SJSA1 (cell line): Measurements from ENCODE around the gene LAD1. TPM values are rescaled to one million over a fixed set of nuclear protein-coding genes. Genes with fewer than 3 reads are reported as not detected.
A peak's percentile ranks its signal among the peaks of the same experiment; 100 is the strongest.

ENCODE experiments used
- DNase-seq, 2 experiments: peaks; one replicate each; pipeline ENCODE4 v3.0.0-alpha.2; 2015 to 2020; ENCODE audit warnings: low spot score in 2 of 2, low read depth in 1 of 2
- H3K27ac ChIP-seq: fragments of 250-450 bp; sonication (Bioruptor Pico); 2 replicates; pipeline ENCODE4 v1.5.1; 2020; ENCODE audit warnings: mild to moderate bottlenecking, moderate library complexity
- H3K27me3 ChIP-seq: fragments of 250-450 bp; sonication (Bioruptor Pico); replicated peaks from 2 replicates; pipeline ENCODE4 v1.5.1; 2020; ENCODE audit warnings: mild to moderate bottlenecking, moderate library complexity
- H3K36me3 ChIP-seq: fragments of 250-450 bp; sonication (Bioruptor Pico); 2 replicates; pipeline ENCODE4 v1.5.1; 2020; ENCODE audit warnings: mild to moderate bottlenecking
- H3K4me1 ChIP-seq: fragments of 250-450 bp; sonication (Bioruptor Pico); replicated peaks from 2 replicates; pipeline ENCODE4 v1.6.1; 2021; ENCODE audit warnings: mild to moderate bottlenecking
- H3K4me3 ChIP-seq: fragments of 250-450 bp; sonication (Bioruptor Pico); 2 replicates; pipeline ENCODE4 v1.5.1; 2020; ENCODE audit warnings: mild to moderate bottlenecking
- H3K9me3 ChIP-seq: fragments of 250-450 bp; sonication (Bioruptor Pico); replicated peaks from 2 replicates; pipeline ENCODE4 v1.5.1; 2020; ENCODE audit warnings: mild to moderate bottlenecking
- total RNA-seq: library from RNA; depleted of rRNA; stranded (reverse); fragments of >200 nt; shearing (Covaris generic); gene quantifications from 2 replicates; pipeline ENCODE4 v1.2.3, GENCODE V29; 2014

LAD1 gene
- total RNA-seq, 1 experiment from 2014 or later = not detected

DNA sequence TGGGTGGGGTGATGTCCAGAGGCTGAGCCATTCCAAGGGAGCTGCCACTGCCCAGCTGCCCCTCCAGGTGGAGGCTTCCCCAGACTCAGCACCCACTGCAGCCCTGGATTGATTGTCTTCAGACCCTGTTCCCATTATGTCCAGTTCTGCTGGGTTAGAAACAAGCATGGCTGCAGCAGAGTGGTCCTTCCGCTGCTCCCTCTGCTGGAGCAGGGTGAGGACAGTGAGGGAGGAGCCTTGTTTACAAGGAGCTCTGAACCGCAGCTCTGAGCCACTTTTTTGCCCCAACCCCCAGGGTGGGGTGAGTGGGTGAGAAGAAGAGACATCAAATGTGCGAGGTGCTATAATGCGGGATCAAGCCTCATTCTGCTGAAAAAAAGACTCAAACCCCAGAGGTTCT lies 24.0 kb downstream of the LAD1 start:
- no peak for DNase-seq
- Histone ChIP-seq H3K27me3 (peaks cover 37% of the 10 kb centered on the region), H3K27ac (no peak overlapping the region), H3K36me3 (no peaks in the 10 kb centered on the region), H3K4me1 (no peaks in the 10 kb centered on the region), H3K4me3 (no peak overlapping the region), H3K9me3 (no peaks in the 10 kb centered on the region)

DNA sequence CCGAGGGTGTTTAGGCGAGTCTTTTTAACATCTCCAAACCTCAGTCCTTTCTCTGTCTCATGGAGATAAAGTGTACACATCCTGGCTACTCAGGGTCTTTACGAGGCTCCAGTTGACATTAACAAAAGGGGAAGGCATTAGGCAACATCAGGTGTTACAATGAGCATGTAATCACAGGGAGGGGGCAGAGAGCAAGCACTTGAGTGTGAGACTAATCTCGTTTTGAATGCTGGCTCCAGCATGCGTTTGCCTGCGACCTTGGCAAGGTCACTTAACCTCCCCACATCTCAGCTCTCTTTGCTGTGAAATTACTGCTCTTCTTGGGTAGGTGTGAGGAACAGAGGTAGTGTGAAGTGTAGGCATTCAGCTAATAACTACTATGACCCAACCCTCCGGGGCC lies 24.8 kb downstream of the LAD1 start:
- Histone ChIP-seq H3K4me3 (no peak overlapping the region), H3K27me3 (peaks cover 38% of the 10 kb centered on the region), H3K9me3 (no peaks in the 10 kb centered on the region), H3K27ac (no peak overlapping the region), H3K4me1 (no peaks in the 10 kb centered on the region), H3K36me3 (no peaks in the 10 kb centered on the region)
- no peak for DNase-seq

DNA sequence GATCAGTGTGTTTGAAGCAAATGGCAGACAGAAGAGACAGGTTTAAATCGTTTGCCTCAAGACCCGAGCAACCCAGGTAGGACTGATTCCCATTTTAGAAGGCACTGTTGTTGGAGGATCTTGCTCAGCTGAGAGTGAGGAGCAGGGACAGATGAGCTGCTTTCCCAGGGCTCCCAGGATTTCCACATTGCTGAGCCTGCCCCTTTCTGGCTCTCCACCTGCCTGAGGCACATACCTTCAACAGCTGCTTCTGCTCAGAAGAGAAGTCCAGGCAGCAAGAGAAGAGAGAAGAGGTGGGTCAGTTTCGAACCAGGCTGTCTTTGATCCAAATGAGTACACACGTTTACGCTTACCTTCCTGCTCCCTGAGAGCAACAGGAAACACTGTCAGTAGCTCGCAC lies 27.3 kb downstream of the LAD1 start:
- H3K36me3 ChIP-seq = no peaks in the 10 kb centered on the region
- DNase-seq = no peak
- H3K4me1 ChIP-seq = no peaks in the 10 kb centered on the region
- no peak overlapping the region for H3K27ac ChIP-seq
- no peaks in the 10 kb centered on the region for H3K9me3 ChIP-seq
- peaks cover 39% of the 10 kb centered on the region for H3K27me3 ChIP-seq
- H3K4me3 ChIP-seq = no peak overlapping the region

DNA sequence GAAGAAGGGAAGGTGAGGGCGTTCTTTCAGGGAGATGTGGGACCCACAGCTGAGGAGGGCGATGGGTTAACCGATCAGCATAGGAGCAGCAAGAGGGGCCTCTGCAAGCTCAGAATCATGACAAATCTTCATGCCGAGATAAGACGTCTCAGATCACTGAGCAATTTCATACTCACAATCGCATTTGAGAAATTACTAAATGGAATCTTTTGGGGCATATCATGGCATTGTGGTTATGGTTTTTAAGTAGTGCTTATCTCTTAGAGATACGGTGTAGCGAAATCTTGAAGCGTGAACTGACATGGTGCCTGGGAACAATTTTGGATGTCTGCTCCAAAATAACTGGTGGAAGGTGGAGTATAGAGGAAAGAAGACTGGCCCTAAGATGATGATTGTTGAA lies 27.8 kb downstream of the LAD1 start:
- H3K36me3 ChIP-seq = no peaks in the 10 kb centered on the region
- peaks cover 39% of the 10 kb centered on the region for H3K27me3 ChIP-seq
- no peak overlapping the region for H3K4me3 ChIP-seq
- no peaks in the 10 kb centered on the region for H3K4me1 ChIP-seq
- H3K27ac ChIP-seq = no peak overlapping the region
- no peak for DNase-seq
- no peaks in the 10 kb centered on the region for H3K9me3 ChIP-seq

DNA sequence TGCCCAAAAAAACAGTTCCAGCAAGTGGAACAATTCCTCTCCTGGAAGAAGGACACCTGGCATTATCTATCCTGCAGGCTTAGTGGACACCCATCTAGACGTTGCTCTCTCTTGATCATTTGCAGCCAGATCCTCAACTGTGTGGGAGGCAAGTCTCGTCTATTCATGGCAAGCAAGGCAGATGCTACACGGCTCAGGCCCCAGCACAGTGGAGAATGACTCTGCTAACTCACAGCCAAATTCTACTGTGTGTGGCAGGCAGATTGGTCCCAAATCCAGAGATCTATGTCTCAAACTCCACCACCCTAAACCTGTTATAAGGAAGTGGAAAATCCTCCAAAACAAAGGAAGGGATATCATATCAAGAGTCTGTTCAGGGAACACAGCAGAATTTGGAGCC lies 28.6 kb downstream of the LAD1 start:
- H3K27me3 ChIP-seq = peaks cover 39% of the 10 kb centered on the region
- no peak for DNase-seq
- no peak overlapping the region for H3K27ac ChIP-seq
- H3K4me1 ChIP-seq = no peaks in the 10 kb centered on the region
- H3K36me3 ChIP-seq = no peaks in the 10 kb centered on the region
- H3K4me3 ChIP-seq = no peak overlapping the region
- no peaks in the 10 kb centered on the region for H3K9me3 ChIP-seq

DNA sequence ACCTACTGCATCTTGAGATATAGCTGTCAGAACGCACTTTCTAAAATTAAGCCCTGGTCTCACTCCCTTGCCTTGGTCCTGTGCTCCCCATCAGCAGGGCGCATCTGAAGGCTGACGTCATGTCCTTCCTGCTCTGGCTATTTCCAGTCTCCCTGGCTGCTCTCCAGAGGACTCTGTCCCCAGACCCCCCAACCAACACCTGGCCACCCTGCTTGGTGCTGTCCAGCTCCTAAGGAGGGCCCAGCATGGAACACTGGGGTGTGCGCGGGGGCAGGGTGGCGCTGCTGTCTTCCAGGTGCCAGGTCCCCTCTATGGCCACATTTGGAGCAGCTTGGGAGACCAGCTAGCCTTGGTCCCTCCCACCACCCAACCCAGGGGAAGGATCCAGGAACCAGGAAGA lies 29.9 kb downstream of the LAD1 start:
- H3K9me3 ChIP-seq = no peaks in the 10 kb centered on the region
- no peak overlapping the region for H3K4me3 ChIP-seq
- no peak overlapping the region for H3K27ac ChIP-seq
- H3K4me1 ChIP-seq = no peaks in the 10 kb centered on the region
- DNase-seq = no peak
- no peaks in the 10 kb centered on the region for H3K36me3 ChIP-seq
- H3K27me3 ChIP-seq = peaks cover 31% of the 10 kb centered on the region

DNA sequence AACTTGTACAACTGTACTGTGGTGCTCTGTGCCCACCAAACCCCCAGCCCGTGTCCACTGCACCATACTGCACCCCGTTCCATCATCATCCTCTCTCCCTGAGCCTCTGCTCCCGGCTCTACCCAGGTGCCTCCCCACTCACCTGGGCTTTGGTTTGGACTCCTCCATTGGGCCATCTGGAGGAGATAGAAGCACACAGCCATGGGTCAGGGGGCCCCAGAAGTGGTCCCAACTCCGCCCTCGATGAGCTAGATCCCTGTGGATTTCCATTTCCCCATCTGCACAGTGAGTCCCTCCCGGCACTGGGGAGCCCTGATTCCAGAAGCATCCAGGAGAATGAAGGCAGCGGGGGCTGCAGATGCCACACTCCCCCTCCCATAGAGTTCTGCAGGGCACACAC lies 32.4 kb downstream of the LAD1 start:
- H3K9me3 ChIP-seq = no peaks in the 10 kb centered on the region
- no peaks in the 10 kb centered on the region for H3K36me3 ChIP-seq
- peaks cover 16% of the 10 kb centered on the region for H3K27me3 ChIP-seq
- no peak overlapping the region for H3K27ac ChIP-seq
- H3K4me1 ChIP-seq = no peaks in the 10 kb centered on the region
- H3K4me3 ChIP-seq = no peak overlapping the region
- no peak for DNase-seq

DNA sequence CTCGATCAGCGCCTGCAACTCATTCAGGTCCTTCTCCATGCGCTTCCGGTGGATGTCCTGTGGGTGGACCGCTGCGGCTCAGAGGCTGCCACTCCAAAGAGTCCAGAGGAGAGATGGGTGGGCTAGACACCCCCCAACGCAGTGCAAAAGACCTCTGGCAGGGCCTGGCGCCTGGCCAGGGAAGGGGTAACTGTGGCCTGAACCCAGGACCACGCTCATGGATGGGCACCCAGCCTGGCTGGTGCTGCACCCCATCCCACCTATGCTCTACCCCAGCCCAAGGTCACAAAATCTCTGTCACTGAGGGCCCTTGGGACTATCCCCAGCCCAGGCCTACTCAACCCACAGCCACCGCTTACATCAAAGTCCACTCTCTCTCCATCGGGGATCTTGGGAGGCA lies 33.9 kb downstream of the LAD1 start:
- Histone ChIP-seq H3K27me3 (peaks cover 6% of the 10 kb centered on the region; the same call in 1 of the 2 replicates), H3K36me3 (no peaks in the 10 kb centered on the region), H3K27ac (no peak overlapping the region), H3K4me1 (no peaks in the 10 kb centered on the region), H3K9me3 (no peaks in the 10 kb centered on the region), H3K4me3 (no peak overlapping the region)
- DNase-seq = no peak

DNA sequence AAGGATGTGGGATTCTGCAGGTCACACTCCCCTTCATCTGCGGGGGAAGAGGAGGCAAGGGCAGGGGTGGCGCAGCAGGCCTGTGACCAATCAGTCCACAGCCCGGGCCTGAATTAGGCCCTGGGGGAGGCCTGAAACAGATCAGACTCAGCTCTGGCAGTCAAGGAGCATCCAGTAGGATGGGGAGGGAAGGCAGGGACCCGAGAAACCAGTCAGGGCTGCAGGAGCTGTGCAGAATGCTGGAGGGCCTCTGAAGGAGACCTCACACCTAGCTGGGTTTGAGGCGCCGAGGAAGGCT lies 34.4 kb downstream of the LAD1 start:
- Histone ChIP-seq H3K27me3 (peaks cover 4% of the 10 kb centered on the region; the same call in 1 of the 2 replicates), H3K4me3 (no peak overlapping the region), H3K27ac (no peak overlapping the region), H3K4me1 (no peaks in the 10 kb centered on the region), H3K9me3 (no peaks in the 10 kb centered on the region), H3K36me3 (no peaks in the 10 kb centered on the region)
- DNase-seq = no peak

DNA sequence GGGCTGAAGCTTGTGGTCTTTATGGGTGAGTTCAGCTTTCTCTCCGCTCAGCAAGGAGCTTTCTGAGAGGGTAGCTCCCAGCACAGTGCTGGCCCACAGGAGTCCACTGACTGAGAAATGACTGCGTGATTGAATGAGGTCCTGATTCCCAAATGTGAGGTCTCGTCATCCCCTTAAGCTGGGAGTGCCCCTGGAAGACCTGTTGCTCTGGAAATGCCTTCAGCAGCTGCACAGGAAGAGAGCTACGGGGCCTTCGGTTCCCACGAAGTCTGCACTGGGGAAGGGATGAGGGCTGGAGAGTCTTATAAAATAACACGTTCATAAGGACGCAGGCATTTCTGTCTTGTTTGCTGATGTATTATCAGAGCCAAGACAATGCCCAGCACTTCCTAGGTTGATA lies 35.7 kb downstream of the LAD1 start:
- H3K27me3 ChIP-seq = peaks cover 4% of the 10 kb centered on the region; the same call in 1 of the 2 replicates
- DNase-seq = no peak

DNA sequence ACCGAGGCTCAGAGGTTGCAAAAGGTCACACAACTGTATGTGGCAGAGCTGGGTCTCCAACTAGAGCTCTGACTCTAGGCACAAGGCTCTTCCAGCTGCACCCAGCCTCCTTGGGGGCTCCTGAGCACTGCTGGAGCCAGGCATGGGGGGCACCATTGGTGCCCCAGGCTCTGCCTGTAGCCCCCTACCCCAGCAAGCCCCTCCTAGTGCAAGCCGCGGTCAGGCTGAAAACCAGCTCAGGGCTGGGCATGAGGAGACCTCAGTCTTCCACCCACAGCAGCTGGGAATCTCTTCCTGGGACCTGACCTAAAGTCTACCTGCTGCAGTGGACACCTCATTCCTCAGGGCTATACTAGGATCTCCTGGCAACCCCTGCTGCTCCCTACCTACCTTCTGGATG lies 36.2 kb downstream of the LAD1 start:
- H3K27ac ChIP-seq = no peak overlapping the region
- no peaks in the 10 kb centered on the region for H3K9me3 ChIP-seq
- H3K4me3 ChIP-seq = no peak overlapping the region
- no peak for DNase-seq
- H3K36me3 ChIP-seq = no peaks in the 10 kb centered on the region
- peaks cover 4% of the 10 kb centered on the region; the same call in 1 of the 2 replicates for H3K27me3 ChIP-seq
- H3K4me1 ChIP-seq = peaks cover 3% of the 10 kb centered on the region; the same call in 1 of the 2 replicates

More for the DNA sequence above, 35.7 kb downstream of the LAD1 start:
- Histone ChIP-seq H3K9me3 (no peaks in the 10 kb centered on the region), H3K36me3 (no peaks in the 10 kb centered on the region), H3K27ac (no peak overlapping the region), H3K4me3 (no peak overlapping the region), H3K4me1 (0 out of 2 replicates have a peak, but pooled peaks cover 3% of the 10 kb centered on the region)

DNA sequence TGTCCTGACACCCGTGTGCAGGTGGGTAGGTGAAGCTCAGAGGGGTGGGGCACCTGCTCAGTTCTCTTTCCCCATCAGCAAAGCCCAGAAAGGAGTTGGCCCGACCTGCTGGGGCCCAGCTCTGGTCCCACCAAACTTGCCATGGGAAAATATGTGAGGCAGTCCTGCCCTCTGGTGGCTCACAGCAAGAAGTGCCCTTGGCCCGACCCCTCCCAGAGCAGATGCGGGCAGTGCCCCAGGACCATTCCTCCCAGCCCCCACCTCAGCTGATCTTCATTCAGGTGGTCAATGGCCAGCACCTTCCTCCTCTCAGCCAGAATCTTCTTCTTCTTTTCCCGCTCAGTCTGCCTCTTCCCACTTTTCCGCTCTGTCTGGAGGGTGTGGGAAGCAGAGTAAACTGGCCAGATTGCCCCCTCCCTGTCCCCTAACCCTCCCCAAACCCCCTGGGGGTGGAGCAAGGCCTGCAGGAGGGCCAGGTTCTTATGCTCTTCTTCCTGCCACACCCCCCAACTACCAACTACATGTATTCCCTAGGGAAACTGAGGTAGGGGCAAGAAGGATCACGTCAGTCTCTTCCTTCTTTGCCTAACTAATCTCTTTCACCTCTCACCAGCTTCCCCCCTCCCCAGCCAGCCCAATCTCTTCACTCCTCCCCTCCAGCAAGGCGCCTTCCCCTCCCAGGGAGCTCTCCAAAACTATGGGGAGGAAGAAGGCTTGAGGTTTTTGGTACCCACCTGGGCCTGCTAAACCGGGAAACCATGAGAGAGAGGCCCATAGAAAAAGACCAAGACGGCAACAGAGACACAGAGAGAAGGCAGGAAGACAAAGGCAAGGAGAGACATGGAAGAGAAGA lies 37.2 kb downstream of the LAD1 start:
- H3K27me3 ChIP-seq = no peaks in the 10 kb centered on the region
- H3K4me3 ChIP-seq = no peak overlapping the region
- peaks cover 3% of the 10 kb centered on the region; the same call in 1 of the 2 replicates for H3K4me1 ChIP-seq
- H3K36me3 ChIP-seq = no peaks in the 10 kb centered on the region
- no peaks in the 10 kb centered on the region for H3K9me3 ChIP-seq
- H3K27ac ChIP-seq = no peak overlapping the region
- peak; percentile 27 to 60 for DNase-seq

DNA sequence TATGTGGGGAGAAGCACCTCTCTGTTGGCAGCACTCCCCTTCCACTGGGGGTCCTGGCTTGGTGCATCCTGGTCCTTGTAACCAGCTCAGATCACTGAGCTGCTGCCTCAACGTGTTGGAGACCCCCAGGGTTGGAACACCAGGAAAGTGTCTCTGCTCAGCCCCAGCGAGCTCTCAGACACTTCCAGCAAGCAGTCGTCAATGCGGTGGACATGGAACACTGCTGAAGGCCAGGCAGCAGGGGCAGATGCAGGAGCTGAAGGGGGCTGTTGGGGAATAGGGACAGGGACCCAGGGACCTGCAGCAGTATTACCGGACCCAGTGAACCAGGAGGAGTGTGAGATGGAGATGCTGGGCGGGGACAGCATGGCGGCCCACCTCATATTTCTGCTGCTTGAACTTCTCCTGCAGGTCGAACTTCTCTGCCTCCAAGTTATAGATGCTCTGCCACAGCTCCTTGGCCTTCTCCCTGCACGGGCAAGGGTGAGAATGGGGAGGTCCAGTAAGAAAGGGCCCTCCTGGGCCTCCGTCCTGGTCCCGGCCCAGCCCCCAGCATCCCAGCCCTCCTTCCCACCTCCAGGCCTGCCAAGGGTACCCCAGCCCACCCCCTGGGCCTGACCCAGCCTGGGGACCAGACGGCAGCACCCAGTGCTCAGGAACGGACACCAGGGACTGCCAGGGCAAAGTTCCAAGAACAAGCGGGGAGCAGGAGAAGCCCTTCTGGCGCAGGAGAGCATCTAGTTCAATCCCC lies 38.0 kb downstream of the LAD1 start:
- no peak overlapping the region for H3K27ac ChIP-seq
- no peaks in the 10 kb centered on the region for H3K27me3 ChIP-seq
- no peaks in the 10 kb centered on the region for H3K9me3 ChIP-seq
- no peak for DNase-seq
- no peak overlapping the region for H3K4me3 ChIP-seq
- no peaks in the 10 kb centered on the region for H3K36me3 ChIP-seq
- peaks cover 3% of the 10 kb centered on the region; the same call in 1 of the 2 replicates for H3K4me1 ChIP-seq

DNA sequence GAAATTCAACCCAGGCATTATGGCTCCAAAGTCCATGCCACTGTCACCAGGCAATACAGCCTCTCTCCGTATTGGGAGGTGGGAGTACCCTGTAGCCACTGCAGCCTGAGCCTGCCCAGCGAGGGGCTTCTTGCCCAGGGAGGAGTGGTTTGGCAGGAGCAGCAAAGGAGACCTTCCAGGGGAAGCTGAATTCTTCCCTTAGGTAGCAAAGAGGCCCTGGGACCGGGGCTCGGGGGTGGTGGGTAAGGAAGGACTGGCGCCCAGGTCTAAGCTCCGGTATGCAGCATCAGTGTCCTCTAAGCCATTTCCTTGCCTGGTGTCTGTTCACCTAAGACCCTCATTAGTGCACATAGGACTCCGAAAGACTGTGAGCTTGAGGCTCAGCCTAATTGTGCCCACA lies 38.6 kb downstream of the LAD1 start:
- Histone ChIP-seq H3K9me3 (no peaks in the 10 kb centered on the region), H3K4me1 (peaks cover 3% of the 10 kb centered on the region; the same call in 1 of the 2 replicates), H3K36me3 (no peaks in the 10 kb centered on the region), H3K27ac (no peak overlapping the region), H3K4me3 (no peak overlapping the region), H3K27me3 (no peaks in the 10 kb centered on the region)
- no peak for DNase-seq
